ENCODE results near the gene TFEB. TPM values are rescaled to one million over a fixed set of nuclear protein-coding genes. Genes with fewer than 3 reads are reported as not detected.

Gene TFEB
- total RNA-seq, 4 donors from 2014 or later, result 17.6 to 47.9 (median 22.9) TPM

DNA sequence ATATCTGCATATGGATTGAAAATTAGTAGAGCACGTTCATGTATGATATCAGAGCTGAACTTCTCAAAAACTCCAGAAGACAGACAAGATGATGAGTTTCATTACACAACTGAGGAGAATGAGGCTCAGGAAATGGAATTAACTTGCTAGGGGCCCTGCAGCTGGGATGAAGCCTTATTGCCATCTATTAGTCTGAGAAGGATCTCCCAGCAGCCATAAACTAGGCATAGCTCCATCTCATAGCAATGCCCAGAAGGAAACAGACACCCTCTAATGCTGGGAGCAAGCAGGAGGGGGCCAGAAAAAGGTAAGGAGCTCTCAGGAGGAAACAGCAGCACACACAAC lies 18.0 kb downstream of the TFEB start:
- Histone ChIP-seq H3K9me3 (no peaks in the 10 kb centered on the region), H3K27ac (peak overlapping the region in 1 of 4 donors; percentile 67), H3K36me3 (no peaks in the 10 kb centered on the region), H3K4me3 (no peak overlapping the region), H3K27me3 (no peaks in the 10 kb centered on the region), H3K4me1 (peaks cover 0 to 39% (median 24%) of the 10 kb centered on the region in 4 donors)
- DNase-seq, result no peak
- TF ChIP-seq, protein P1, sequence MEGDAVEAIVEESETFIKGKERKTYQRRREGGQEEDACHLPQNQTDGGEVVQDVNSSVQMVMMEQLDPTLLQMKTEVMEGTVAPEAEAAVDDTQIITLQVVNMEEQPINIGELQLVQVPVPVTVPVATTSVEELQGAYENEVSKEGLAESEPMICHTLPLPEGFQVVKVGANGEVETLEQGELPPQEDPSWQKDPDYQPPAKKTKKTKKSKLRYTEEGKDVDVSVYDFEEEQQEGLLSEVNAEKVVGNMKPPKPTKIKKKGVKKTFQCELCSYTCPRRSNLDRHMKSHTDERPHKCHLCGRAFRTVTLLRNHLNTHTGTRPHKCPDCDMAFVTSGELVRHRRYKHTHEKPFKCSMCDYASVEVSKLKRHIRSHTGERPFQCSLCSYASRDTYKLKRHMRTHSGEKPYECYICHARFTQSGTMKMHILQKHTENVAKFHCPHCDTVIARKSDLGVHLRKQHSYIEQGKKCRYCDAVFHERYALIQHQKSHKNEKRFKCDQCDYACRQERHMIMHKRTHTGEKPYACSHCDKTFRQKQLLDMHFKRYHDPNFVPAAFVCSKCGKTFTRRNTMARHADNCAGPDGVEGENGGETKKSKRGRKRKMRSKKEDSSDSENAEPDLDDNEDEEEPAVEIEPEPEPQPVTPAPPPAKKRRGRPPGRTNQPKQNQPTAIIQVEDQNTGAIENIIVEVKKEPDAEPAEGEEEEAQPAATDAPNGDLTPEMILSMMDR (IDR thresholded peaks at IDR 0.05), result no peak
- TF ChIP-seq POLR2A (IDR thresholded peaks at IDR 0.05), result no peak

DNA sequence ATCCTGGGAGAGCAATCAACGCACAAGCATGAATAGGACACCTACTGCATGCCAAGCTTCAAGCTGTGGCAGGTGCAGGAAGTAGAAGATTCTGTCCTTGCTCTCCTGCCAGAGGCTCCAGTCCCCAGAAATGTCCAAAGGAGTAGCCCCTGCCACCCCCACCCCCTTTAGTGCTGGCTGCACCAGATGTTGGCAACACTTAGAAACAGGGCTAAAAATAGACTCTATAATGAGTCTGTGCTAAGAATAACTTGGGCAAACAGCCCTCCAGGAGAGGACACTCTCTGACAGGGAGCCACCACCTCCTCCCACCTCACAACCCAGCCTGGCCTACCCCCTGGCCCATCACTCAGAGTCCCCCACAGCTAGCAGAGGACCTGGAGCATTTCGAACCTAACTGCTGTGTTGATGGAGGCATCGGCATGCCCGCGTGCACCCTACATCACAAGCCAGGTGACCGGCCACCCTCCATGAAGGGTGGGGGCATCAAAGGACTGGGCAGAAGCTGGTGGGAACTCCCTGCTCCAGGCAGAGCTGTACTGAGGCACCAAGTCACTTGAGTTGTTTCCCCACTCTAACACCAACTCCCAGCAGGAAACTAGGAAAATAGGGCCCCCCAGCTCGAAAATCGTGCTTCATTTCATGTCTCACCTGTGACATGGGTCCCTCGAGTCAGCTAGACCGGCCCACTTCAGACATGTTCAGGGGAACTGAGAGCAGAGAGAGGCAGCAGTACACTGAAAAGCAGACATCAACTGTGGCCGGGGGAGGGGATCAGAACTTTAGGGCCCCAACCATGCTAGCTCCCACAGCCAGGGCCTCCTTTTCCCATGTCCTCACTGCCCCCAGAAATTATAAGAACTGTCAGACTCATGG lies 18.7 kb downstream of the TFEB start:
- no peak for TF ChIP-seq POLR2A (IDR thresholded peaks at IDR 0.05)
- TF ChIP-seq, protein P1 (IDR thresholded peaks at IDR 0.05), result no peak
- Histone ChIP-seq H3K36me3 (no peaks in the 10 kb centered on the region), H3K4me3 (peak overlapping the region in 1 of 4 donors; percentile 16), H3K27ac (peak overlapping the region in 1 of 4 donors; percentile 67), H3K9me3 (no peaks in the 10 kb centered on the region), H3K4me1 (peaks cover 0 to 39% (median 24%) of the 10 kb centered on the region in 4 donors), H3K27me3 (no peaks in the 10 kb centered on the region)
- DNase-seq, result no peak

DNA sequence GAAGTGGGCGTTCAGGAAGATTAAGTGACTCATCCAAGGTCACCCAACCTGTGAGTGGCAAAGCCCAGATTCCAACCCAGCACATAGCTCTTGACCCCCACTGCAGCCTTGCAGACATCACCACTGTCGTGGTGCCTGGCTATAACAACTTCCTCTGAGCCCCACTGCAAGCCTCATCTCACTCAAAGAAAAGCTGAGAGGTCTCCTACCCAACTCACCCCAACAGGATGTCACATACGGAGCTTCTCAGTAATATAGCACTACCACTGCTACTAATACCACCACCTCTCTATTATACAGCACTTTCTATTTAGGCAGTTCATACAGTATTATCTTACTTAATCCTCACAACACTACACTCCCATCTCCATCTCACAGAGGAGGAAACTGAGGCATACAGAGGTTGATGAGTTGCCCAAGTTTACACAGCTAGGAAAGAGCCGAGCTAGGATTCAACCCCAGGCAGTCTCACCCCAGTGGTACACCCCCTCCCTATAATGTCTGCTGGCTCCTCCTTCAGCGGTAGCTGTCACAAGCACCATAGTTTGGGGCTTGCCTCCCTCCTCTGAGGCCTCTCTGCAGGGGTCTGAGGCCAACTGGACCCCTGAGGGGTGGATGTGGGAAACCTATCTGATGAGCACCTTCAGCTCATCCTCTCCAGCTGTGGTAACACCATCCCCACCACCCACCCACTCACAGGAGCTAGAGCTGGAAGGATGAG lies 19.5 kb downstream of the TFEB start:
- peak overlapping the region in 1 of 4 donors; percentile 67 for H3K27ac ChIP-seq
- DNase-seq, result no peak
- H3K4me3 ChIP-seq, result no peak overlapping the region
- peaks cover 0 to 39% (median 24%) of the 10 kb centered on the region in 4 donors for H3K4me1 ChIP-seq
- H3K9me3 ChIP-seq, result no peaks in the 10 kb centered on the region
- H3K36me3 ChIP-seq, result no peaks in the 10 kb centered on the region
- TF ChIP-seq POLR2A (IDR thresholded peaks at IDR 0.05), result no peak
- TF ChIP-seq, protein P1 (IDR thresholded peaks at IDR 0.05), result no peak
- H3K27me3 ChIP-seq, result no peaks in the 10 kb centered on the region

DNA sequence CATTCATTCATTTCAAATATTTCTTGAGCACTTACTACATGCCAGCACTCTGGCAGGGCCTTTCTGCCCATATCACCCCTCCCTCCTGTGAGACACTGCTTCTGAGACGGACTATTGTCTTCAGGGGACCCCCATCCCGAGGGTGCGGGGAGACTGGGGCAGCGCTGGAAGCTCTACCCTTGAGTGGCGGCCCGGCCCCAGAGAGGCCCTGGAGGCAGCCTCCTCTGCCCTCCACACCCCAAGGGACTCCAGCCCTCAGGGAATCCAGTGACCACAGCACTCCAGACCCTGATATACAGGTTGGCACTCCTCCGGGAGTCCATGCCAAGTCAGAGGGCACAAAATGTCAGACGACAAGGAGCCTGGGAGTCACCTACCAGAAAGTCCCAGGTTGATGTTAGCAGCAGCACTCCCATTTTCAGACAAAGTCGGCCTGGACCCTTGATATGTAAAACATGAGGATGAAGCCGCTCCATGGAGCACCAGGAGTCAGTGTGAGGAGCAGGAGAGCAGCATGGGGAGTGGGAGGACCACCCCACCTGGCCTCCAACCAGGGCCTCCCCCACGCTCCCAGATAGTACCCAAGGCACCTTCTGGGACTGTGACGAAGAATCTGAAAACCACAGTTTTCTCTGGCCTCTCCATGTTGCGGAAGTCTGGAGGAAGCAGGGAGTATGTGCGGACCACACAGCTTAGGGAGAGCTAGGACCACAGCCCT lies 20.7 kb downstream of the TFEB start:
- no peaks in the 10 kb centered on the region for H3K36me3 ChIP-seq
- H3K4me3 ChIP-seq, result no peak overlapping the region
- no peaks in the 10 kb centered on the region for H3K9me3 ChIP-seq
- peak overlapping the region in 1 of 4 donors; percentile 73 for H3K27ac ChIP-seq
- TF ChIP-seq, protein P1 (IDR thresholded peaks at IDR 0.05), result no peak
- no peak for TF ChIP-seq POLR2A (IDR thresholded peaks at IDR 0.05)
- peaks cover 0 to 27% (median 22%) of the 10 kb centered on the region in 4 donors for H3K4me1 ChIP-seq
- DNase-seq, result no peak
- H3K27me3 ChIP-seq, result no peaks in the 10 kb centered on the region

DNA sequence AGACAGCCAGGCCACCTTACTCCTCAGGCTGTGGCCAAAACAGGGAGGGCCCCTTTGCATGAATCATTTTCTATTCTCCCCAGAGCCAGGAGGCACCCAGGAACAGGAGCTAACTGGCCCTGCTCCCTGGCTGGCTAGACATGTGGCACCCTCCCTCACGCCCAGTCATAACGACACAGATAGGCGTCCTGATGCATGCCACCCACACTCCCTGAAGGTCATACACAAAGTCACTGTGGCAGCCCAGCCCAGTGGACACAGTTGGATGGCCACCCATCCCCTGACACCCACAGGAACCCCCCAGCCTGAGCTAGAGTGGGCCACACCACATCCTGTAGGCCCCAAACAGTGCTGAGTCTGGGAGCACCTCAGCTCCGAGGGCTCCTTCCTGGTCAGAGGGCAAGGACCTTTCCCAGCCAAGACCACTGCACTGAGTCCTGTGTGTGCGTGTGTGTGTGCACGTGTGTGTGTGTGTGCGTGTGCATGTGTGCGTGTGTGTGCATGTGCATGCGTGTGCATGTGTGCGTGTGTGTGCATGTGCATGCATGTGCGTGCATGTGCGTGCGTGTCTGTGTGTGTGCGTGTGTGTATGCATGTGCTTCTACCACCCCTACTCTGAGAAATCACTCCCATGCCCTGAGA lies 21.6 kb downstream of the TFEB start:
- H3K9me3 ChIP-seq, result no peaks in the 10 kb centered on the region
- peaks cover 0 to 27% (median 22%) of the 10 kb centered on the region in 4 donors for H3K4me1 ChIP-seq
- H3K27me3 ChIP-seq, result no peaks in the 10 kb centered on the region
- H3K27ac ChIP-seq, result peak overlapping the region in 2 of 4 donors; percentile 22 to 73
- DNase-seq, result peak in 2 of 3 donors; percentile 70 to 72
- H3K4me3 ChIP-seq, result no peak overlapping the region
- no peaks in the 10 kb centered on the region for H3K36me3 ChIP-seq
- TF ChIP-seq, protein P1 (IDR thresholded peaks at IDR 0.05), result no peak
- TF ChIP-seq POLR2A (IDR thresholded peaks at IDR 0.05), result no peak

All from Peyer's patch (tissue), 4 donors.